Measurements from ENCODE around the gene IGSF9.

GRCh38 chr1:159943908-159944622 lies 1.3 kb downstream of the IGSF9 start:
- TF ChIP-seq POLR2A (IDR thresholded peaks at IDR 0.05; ENCODE audit: low read depth, low read length) (no peak), TAF1 (IDR thresholded peaks at IDR 0.05; ENCODE audit: low read depth, low read length) (no peak), SPI1 (IDR thresholded peaks at IDR 0.05; ENCODE audit: low read depth, low read length) (no peak), POLR2AphosphoS5 (IDR thresholded peaks at IDR 0.05; ENCODE audit: low read depth, low read length) (no peak), PAX5 (IDR thresholded peaks at IDR 0.05; ENCODE audit: insufficient read depth, low read length, severe bottlenecking) (no peak), POU2F2 (IDR thresholded peaks at IDR 0.05; ENCODE audit: low read depth, low read length) (no peak)
